SK-N-SH (cell line): ENCODE data around the gene IGSF1. TPM values are rescaled to one million over a fixed set of nuclear protein-coding genes. Genes with fewer than 3 reads are reported as not detected.
A peak's percentile ranks its signal among the peaks of the same experiment; 100 is the strongest.

Experiments used
- CTCF ChIA-PET: fragments of 300-600, 350-600 bp; formaldehyde crosslinking; extraction: SDS; loops from one replicate; lab custom pipeline; 2021; lab: Yijun Ruan, JAX
- POLR2A ChIA-PET: fragments of 350-600 bp; sonication (Branson Sonifier 250); formaldehyde crosslinking; extraction: SDS; loops from one replicate; lab custom pipeline; 2020; ENCODE audit warnings: antibody characterized with exemption, inconsistent platforms; lab: Yijun Ruan, JAX
- DNase-seq: peaks from one replicate; pipeline ENCODE4 v3.0.0; 2012
- H2AFZ ChIP-seq: fragments of 200-600 bp; sonication (generic); 2 replicates; pipeline ENCODE4 v1.8.1; 2016; ENCODE audit warnings: antibody characterized with exemption, mild to moderate bottlenecking, low read depth
- H3F3A ChIP-seq: fragments of 200-600 bp; sonication (generic); replicated peaks from 2 replicates; pipeline ENCODE3; 2016; ENCODE audit warnings: antibody characterized with exemption, mild to moderate bottlenecking; ENCODE audit not compliant: insufficient read depth
- H3K27ac ChIP-seq, 2 experiments: fragments of 200-500 bp in 1 of 2; fragments of 200-600 bp in 1 of 2; sonication (Bioruptor generic) in 1 of 2; sonication (generic), shearing (Covaris generic) in 1 of 2; 2 replicates each; pipeline versions ENCODE4 v1.5.1 to v1.6.1; 2014 to 2016; ENCODE audit warnings: low read depth in 2 of 2, inconsistent platforms in 1 of 2, low read length in 1 of 2, mild to moderate bottlenecking in 1 of 2, mixed read lengths in 1 of 2
- H3K27me3 ChIP-seq: fragments of 200-600 bp; sonication (generic), shearing (Covaris generic); 2 replicates; pipeline ENCODE4 v1.6.1; 2016; ENCODE audit warnings: mixed run types; ENCODE audit not compliant: insufficient read depth
- H3K36me3 ChIP-seq, 2 experiments: fragments of 200-500 bp in 1 of 2; fragments of 200-600 bp in 1 of 2; sonication (Bioruptor generic) in 1 of 2; sonication (generic) in 1 of 2; replicated peaks in 1 of 2; 2 replicates each; pipeline versions ENCODE3 to v1.5.1; 2014 to 2016; ENCODE audit warnings: low read length in 1 of 2, mild to moderate bottlenecking in 1 of 2; ENCODE audit not compliant: insufficient read depth in 2 of 2, control insufficient read depth in 1 of 2
- H3K4me1 ChIP-seq, 2 experiments: fragments of 200-500 bp in 1 of 2; fragments of 200-600 bp in 1 of 2; sonication (Bioruptor generic) in 1 of 2; sonication (generic), shearing (Covaris generic) in 1 of 2; 2 replicates each; pipeline versions ENCODE4 v1.5.1 to v1.6.1; 2014 to 2016; ENCODE audit warnings: low read depth in 1 of 2, low read length in 1 of 2, mixed run types in 1 of 2; ENCODE audit not compliant: insufficient read depth in 2 of 2, control insufficient read depth in 1 of 2
- H3K4me2 ChIP-seq: fragments of 200-600 bp; sonication (generic), shearing (Covaris generic); 2 replicates; pipeline ENCODE4 v1.6.1; 2017; ENCODE audit warnings: mixed run types
- H3K4me3 ChIP-seq, 2 experiments: fragments of 200-500 bp in 1 of 2; fragments of 200-600 bp in 1 of 2; sonication (Bioruptor generic) in 1 of 2; sonication (generic), shearing (Covaris generic) in 1 of 2; 2 replicates each; pipeline versions ENCODE4 v1.5.1 to v1.8.1; 2014 to 2016; ENCODE audit warnings: low read depth in 2 of 2, inconsistent platforms in 1 of 2, low read length in 1 of 2, mild to moderate bottlenecking in 1 of 2, mixed read lengths in 1 of 2, moderate library complexity in 1 of 2
- H3K79me2 ChIP-seq: fragments of 200-600 bp; sonication (generic); 2 replicates; pipeline ENCODE4 v1.8.1; 2017; ENCODE audit warnings: mild to moderate bottlenecking; ENCODE audit not compliant: insufficient read depth
- H3K9ac ChIP-seq: fragments of 200-600 bp; sonication (generic); 2 replicates; pipeline ENCODE4 v1.6.1; 2017; ENCODE audit warnings: mixed run types
- H3K9me2 ChIP-seq: fragments of 200-600 bp; sonication (generic); 2 replicates; pipeline ENCODE4 v1.6.1; 2017; ENCODE audit warnings: mixed run types
- H3K9me3 ChIP-seq: fragments of 200-600 bp; sonication (generic); 2 replicates; pipeline ENCODE4 v1.6.1; 2017; ENCODE audit warnings: mixed run types, mild to moderate bottlenecking, moderate library complexity
- H4K20me1 ChIP-seq: fragments of 200-600 bp; sonication (generic); 2 replicates; pipeline ENCODE4 v1.6.1; 2017; ENCODE audit warnings: mild to moderate bottlenecking, mixed run types; ENCODE audit not compliant: insufficient read depth
- CHD2 ChIP-seq: fragments of 150-350 bp; IDR thresholded peaks from 2 replicates; pipeline ENCODE4 v1.6.1; 2018; ENCODE audit warnings: low read length; ENCODE audit not compliant: partially characterized antibody
- EP300 ChIP-seq, 2 experiments: IDR thresholded peaks; 2 replicates each; pipeline versions ENCODE4 v1.4.0 to v1.6.1; 2012; ENCODE audit warnings: borderline replicate concordance in 1 of 2, low read depth in 1 of 2, low read length in 1 of 2
- FOSL2 ChIP-seq: IDR thresholded peaks from 2 replicates; pipeline ENCODE4 v1.4.0; 2012; ENCODE audit warnings: low read depth, mild to moderate bottlenecking, moderate library complexity, borderline replicate concordance
- FOXM1 ChIP-seq: IDR thresholded peaks from 2 replicates; pipeline ENCODE4 v1.4.0; 2012; ENCODE audit warnings: low read depth, mild to moderate bottlenecking
- JUND ChIP-seq: IDR thresholded peaks from 2 replicates; pipeline ENCODE4 v1.4.0; 2012
- RCOR1 ChIP-seq: fragments of 150-350 bp; IDR thresholded peaks from 2 replicates; pipeline ENCODE4 v1.6.1; 2017; ENCODE audit warnings: antibody characterized with exemption, low read length
- SMC3 ChIP-seq: IDR thresholded peaks from 2 replicates; pipeline ENCODE4 v1.6.1; 2012; ENCODE audit warnings: low read depth, low read length, improper control_type of control experiment
- YY1 ChIP-seq: IDR thresholded peaks from 2 replicates; pipeline ENCODE4 v1.4.0; 2012; ENCODE audit warnings: low read depth, mild to moderate bottlenecking
- WGBS: methylation state at CpG from one replicate; pipeline ENCODE4 v1.1.6; 2017; ENCODE audit warnings: low lambda C conversion rate; 5-methylcytosine and 5-hydroxymethylcytosine counted together
- polyA plus RNA-seq, 3 experiments: library from polyadenylated mRNA; depleted of rRNA; stranded (reverse); fragments of >200 nt; gene quantifications; 2 replicates each; pipeline ENCODE4 v1.2.3, GENCODE V29; 2012
- TF ChIP-seq, protein P1 (sequence below): fragments of 150-350 bp; IDR thresholded peaks from 2 replicates; pipeline ENCODE4 v1.6.1; 2017; ENCODE audit warnings: antibody characterized with exemption, low read length, low read depth, borderline replicate concordance
- TF ChIP-seq, protein P2 (sequence below): IDR thresholded peaks from 2 replicates; pipeline ENCODE4 v1.4.0; 2012; ENCODE audit warnings: low read depth, borderline replicate concordance
- TF ChIP-seq, protein P3 (sequence below): fragments of 150-350 bp; IDR thresholded peaks from 2 replicates; pipeline ENCODE4 v1.6.1; 2016; ENCODE audit warnings: mild to moderate bottlenecking, low read depth, low read length
- TF ChIP-seq, protein P4 (sequence below): IDR thresholded peaks from 2 replicates; pipeline ENCODE4 v1.4.0; 2012; ENCODE audit warnings: low read depth, borderline replicate concordance
- TF ChIP-seq, protein P5 (sequence below): fragments of 200-600 bp; sonication (generic); IDR thresholded peaks from 2 replicates; pipeline ENCODE4 v1.6.1; 2017; ENCODE audit warnings: antibody characterized with exemption, mild to moderate bottlenecking, moderate library complexity

Gene IGSF1, protein sequence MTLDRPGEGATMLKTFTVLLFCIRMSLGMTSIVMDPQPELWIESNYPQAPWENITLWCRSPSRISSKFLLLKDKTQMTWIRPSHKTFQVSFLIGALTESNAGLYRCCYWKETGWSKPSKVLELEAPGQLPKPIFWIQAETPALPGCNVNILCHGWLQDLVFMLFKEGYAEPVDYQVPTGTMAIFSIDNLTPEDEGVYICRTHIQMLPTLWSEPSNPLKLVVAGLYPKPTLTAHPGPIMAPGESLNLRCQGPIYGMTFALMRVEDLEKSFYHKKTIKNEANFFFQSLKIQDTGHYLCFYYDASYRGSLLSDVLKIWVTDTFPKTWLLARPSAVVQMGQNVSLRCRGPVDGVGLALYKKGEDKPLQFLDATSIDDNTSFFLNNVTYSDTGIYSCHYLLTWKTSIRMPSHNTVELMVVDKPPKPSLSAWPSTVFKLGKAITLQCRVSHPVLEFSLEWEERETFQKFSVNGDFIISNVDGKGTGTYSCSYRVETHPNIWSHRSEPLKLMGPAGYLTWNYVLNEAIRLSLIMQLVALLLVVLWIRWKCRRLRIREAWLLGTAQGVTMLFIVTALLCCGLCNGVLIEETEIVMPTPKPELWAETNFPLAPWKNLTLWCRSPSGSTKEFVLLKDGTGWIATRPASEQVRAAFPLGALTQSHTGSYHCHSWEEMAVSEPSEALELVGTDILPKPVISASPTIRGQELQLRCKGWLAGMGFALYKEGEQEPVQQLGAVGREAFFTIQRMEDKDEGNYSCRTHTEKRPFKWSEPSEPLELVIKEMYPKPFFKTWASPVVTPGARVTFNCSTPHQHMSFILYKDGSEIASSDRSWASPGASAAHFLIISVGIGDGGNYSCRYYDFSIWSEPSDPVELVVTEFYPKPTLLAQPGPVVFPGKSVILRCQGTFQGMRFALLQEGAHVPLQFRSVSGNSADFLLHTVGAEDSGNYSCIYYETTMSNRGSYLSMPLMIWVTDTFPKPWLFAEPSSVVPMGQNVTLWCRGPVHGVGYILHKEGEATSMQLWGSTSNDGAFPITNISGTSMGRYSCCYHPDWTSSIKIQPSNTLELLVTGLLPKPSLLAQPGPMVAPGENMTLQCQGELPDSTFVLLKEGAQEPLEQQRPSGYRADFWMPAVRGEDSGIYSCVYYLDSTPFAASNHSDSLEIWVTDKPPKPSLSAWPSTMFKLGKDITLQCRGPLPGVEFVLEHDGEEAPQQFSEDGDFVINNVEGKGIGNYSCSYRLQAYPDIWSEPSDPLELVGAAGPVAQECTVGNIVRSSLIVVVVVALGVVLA (N-terminal part only)
- 0.92 and 1.2 TPM in 2 replicates for polyA plus RNA-seq (2012; rRNA removed)
- polyA plus RNA-seq (2012; cell fraction: cytosol; rRNA removed) = 0.54 and 0.69 TPM in 2 replicates
- polyA plus RNA-seq (2012; cell fraction: nucleus; rRNA removed) = 3.0 and 3.6 TPM in 2 replicates

DNA sequence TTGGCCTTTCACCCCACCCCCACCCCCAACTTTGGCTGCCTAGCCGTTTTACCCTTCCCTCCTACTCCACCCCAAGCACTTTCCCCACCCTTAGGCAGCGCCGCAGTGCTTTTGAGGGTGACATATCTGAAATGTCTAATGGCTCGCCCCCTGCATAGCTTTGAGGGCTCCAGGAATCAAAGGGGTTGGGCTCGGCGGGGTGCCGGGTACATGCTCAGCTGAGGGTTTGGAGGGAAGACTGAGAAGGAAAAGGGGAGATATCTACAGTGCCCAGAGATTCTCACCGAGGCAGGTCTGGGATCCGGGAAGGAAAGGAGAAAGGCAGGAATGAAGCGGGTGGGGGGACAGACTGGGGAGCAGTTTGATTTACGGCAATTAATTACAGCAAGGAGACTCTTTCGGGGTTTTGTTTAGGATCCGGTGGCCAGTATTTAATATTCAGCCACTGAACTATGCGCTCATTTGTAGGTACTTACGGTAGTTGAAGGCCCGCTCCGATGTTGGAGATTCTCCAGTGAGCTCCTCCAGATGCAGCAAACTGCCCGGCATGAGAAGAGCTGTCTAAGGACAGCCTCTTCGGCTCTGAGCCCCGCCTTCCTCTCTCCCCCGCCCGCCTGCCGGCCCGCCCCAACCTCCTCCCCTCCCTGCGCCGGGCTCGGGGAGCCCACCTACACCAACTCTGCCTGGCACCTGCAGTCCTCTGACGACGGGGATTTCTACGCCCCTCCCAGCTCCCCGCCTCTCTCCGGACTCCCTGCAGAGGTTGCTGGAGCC, at the start of gene IGSF1:
IGSF1 (minus strand) TSS at position 569 of the 774 bp plus-strand sequence. CDS start 2,632 bp downstream, outside the sequence.
- H3K36me3 ChIP-seq = no peaks in the 10 kb centered on the region
- DNase-seq = peak; percentile 65
- peak within 1 kb of the TSS; percentile 52 for H3K4me2 ChIP-seq
- no peak within 1 kb of the TSS; a peak in 1 of 4 replicates for H3K27ac ChIP-seq
- peak within 1 kb of the TSS; percentile 23 to 46; a peak in 3 of 4 replicates for H3K4me3 ChIP-seq
- H3K9me3 ChIP-seq = no peaks in the 10 kb centered on the region
- H2AFZ ChIP-seq = peak within 1 kb of the TSS; percentile 74; the same call in 1 of the 2 replicates
- CTCF ChIA-PET = interaction anchor here (0.8 kb wide), 1 partner anchor 10 kb away, joined by 3 read pairs; no protein-coding TSS in a partner anchor
- H3K9me2 ChIP-seq = no peaks in the 10 kb centered on the region
- no peak within 1 kb of the TSS for H3K9ac ChIP-seq
- whole genome bisulfite sequencing = 19% methylated on average over 22 of the region's 32 CpGs
- no peak for TF ChIP-seq FOXM1
- TF ChIP-seq, protein P1, sequence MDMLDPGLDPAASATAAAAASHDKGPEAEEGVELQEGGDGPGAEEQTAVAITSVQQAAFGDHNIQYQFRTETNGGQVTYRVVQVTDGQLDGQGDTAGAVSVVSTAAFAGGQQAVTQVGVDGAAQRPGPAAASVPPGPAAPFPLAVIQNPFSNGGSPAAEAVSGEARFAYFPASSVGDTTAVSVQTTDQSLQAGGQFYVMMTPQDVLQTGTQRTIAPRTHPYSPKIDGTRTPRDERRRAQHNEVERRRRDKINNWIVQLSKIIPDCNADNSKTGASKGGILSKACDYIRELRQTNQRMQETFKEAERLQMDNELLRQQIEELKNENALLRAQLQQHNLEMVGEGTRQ = no peak
- no peak for TF ChIP-seq CHD2
- TF ChIP-seq RCOR1 = no peak
- TF ChIP-seq, protein P2, sequence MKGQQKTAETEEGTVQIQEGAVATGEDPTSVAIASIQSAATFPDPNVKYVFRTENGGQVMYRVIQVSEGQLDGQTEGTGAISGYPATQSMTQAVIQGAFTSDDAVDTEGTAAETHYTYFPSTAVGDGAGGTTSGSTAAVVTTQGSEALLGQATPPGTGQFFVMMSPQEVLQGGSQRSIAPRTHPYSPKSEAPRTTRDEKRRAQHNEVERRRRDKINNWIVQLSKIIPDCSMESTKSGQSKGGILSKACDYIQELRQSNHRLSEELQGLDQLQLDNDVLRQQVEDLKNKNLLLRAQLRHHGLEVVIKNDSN = no peak
- TF ChIP-seq, protein P3, sequence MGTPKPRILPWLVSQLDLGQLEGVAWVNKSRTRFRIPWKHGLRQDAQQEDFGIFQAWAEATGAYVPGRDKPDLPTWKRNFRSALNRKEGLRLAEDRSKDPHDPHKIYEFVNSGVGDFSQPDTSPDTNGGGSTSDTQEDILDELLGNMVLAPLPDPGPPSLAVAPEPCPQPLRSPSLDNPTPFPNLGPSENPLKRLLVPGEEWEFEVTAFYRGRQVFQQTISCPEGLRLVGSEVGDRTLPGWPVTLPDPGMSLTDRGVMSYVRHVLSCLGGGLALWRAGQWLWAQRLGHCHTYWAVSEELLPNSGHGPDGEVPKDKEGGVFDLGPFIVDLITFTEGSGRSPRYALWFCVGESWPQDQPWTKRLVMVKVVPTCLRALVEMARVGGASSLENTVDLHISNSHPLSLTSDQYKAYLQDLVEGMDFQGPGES = no peak
- TF ChIP-seq YY1 = no peak
- TF ChIP-seq SMC3 = no peak
- TF ChIP-seq, protein P4, sequence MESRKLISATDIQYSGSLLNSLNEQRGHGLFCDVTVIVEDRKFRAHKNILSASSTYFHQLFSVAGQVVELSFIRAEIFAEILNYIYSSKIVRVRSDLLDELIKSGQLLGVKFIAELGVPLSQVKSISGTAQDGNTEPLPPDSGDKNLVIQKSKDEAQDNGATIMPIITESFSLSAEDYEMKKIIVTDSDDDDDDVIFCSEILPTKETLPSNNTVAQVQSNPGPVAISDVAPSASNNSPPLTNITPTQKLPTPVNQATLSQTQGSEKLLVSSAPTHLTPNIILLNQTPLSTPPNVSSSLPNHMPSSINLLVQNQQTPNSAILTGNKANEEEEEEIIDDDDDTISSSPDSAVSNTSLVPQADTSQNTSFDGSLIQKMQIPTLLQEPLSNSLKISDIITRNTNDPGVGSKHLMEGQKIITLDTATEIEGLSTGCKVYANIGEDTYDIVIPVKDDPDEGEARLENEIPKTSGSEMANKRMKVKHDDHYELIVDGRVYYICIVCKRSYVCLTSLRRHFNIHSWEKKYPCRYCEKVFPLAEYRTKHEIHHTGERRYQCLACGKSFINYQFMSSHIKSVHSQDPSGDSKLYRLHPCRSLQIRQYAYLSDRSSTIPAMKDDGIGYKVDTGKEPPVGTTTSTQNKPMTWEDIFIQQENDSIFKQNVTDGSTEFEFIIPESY = no peak
- no peak for TF ChIP-seq EP300 (IDR thresholded peaks at IDR 0.05; ENCODE audit: borderline replicate concordance in 1 of 2, low read depth in 1 of 2, low read length in 1 of 2)
- no peak for TF ChIP-seq FOSL2
- no peak for TF ChIP-seq JUND
- TF ChIP-seq, protein P5, sequence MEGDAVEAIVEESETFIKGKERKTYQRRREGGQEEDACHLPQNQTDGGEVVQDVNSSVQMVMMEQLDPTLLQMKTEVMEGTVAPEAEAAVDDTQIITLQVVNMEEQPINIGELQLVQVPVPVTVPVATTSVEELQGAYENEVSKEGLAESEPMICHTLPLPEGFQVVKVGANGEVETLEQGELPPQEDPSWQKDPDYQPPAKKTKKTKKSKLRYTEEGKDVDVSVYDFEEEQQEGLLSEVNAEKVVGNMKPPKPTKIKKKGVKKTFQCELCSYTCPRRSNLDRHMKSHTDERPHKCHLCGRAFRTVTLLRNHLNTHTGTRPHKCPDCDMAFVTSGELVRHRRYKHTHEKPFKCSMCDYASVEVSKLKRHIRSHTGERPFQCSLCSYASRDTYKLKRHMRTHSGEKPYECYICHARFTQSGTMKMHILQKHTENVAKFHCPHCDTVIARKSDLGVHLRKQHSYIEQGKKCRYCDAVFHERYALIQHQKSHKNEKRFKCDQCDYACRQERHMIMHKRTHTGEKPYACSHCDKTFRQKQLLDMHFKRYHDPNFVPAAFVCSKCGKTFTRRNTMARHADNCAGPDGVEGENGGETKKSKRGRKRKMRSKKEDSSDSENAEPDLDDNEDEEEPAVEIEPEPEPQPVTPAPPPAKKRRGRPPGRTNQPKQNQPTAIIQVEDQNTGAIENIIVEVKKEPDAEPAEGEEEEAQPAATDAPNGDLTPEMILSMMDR = no peak
- TF ChIP-seq, all 33 proteins: peak for 0
- H3F3A ChIP-seq = no peaks in the 10 kb centered on the region
- H3K4me1 ChIP-seq = peaks cover 0 to 5% of the 10 kb centered on the region in 2 experiments; a peak in 1 of 4 replicates
- H3K27me3 ChIP-seq = no peaks in the 10 kb centered on the region; the same call in 1 of the 2 replicates
- POLR2A ChIA-PET = no interaction called here
- H3K79me2 ChIP-seq = no peaks in the 10 kb centered on the region
- H4K20me1 ChIP-seq = no peaks in the 10 kb centered on the region
